ENCODE measurements around the gene CPXM2.

The CPXM2 gene

DNA sequence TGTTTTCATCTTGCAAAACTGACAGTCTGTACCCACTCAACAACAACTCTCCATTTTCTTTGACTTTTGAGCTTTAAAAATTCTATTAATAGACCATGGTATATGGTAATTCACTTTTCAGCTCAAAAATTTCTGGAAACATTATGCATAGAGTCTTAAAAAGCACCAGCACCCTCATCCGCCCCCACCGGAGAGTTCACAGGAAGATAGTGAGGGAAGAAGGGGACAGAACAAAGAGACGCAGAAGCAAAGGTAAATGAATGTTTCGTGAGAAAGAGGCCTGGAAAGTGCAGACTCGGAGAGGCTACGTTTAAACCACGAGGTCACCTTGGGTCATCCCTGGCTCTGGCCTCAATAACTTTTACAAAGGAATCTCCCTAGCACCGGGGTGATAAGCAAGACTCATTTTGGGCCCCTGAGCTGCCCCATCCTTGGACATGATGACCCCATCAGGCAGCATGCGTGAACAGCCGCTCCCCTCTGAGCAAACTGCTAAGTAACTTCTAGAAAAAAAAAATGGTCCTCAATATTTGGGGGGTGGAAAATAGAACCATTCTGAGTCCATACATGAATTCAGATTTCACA, 96.3 kb downstream of the CPXM2 start:
- no peak for DNase-seq

DNA sequence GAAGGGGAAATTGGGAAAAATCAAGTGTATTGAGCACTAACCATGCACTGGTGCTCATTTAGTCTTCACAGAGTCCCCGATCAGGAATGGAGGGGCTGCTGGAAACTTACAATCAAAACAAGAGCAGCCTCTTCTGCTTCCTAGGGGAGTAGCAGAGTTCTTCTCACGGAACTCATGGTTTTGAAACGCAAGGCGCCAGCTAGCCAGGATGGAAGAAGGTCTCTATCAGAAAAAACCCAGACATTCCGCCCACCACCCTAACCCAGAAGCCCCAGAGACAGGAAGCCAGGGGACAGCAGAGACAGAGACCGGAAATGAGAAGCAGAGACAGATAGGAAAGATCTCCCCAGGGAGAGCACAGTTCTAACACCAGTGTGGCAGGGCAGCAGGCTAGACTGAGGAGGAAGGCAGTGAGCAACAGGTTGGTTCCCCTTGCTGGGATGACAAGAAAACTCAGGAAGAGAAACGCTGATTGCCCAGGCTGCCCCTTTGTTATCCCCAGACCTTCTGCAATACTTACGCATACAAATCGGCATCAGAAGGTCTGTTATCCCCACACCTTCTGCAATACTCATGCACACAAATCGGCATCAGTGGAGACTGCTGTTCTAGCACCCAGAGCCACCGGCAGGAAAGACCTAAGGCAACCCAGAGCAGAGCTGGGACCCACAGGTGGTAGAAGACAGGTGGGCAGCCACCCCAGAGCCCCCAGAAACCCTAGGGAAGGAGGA, 99.2 kb downstream of the CPXM2 start:
- no peak for DNase-seq

DNA sequence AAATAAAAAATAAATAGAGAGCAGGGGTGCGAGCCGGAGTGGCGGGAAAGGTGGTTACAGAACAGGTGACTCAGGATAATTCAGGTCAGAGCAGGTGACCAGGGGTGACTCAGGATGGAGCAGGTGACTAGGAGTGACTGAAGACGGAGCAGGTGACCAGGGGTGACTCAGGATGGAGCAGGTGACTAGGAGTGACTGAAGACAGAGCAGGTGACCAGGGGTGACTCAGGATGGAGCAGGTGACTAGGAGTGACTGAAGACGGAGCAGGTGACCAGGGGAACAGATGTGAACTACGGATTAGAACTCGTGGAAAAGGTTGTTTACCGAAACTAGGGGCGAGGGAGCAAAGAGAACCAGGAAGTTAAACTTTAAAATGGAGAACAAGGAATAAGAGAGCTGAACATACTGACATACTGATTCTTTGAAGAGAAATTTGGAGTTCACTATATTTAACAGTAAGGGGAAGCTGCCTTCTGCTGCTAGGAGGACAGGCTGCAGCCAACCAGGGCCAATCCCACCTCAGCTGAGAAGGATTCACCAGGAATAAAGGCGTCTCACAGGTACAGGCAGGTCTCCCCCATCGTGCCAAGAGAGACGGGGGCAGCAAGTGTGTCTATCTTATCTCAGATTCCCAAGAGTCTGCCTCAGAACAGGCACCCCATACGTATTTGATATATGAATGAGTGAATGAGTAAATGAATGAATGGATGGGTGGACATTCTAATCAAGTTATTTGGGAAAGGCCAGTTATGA, 101.3 kb downstream of the CPXM2 start:
- DNase-seq: no peak

DNA sequence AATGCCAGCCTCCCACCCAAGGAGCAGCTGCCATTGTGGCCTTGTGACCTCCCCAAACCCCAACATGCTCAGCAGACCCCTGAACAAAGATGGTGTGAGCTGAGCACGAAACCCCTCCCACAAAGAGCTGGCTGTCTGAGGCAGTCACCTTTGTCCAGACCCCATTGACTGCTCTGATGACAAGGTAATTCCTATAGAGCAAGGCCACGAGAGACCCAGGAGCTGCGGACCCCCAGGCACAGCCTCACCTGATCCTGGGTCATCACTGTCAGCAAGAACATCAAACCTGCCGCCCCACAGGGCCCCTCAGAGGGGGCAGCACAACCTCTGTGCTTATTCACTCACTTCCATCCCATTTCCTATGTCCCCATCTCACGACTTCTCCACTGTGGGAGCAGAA, 102.6 kb downstream of the CPXM2 start:
- DNase-seq: no peak

DNA sequence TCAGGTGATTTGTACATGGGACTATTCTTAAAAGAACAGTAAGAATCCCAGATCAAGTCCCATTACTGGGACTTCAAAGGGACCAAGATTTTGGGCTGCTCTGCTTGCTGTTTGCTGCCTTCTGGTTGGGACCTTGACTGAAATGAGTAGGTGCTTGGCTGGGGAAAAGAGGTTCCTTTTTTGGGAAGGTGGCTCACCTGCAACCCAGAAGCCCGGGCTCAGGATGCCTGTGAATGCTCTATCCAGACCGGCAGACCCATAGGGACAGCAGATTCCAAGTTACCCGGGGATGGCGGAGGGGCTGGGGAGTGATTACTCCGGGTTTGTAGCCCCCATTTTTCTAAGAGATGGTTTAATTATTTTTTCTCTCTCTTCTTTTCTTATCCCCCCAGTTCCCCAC, 104.0 kb downstream of the CPXM2 start:
- DNase-seq: no peak

- DNase-seq: no peak
Measured at GRCh38 chr10:123786896-123787295, 104.7 kb downstream of the CPXM2 start.

DNA sequence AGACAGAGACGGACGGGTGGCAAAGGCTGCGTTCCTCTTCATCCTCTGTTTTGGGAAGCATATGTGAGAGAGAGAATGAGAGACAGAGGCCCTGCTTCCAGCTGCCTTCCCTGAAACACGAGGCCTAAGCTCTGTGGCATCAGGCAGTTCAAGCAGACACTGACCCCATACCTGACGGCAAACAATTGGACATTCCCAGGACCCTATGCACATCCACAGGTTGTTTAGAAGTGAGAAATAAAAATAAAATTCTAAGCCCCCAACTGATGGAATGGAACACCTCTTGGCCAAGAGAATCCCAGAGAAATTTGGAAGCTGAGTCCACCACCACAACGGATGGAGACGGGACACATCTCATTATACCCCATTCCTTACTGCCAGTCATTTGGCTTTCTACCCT, 105.3 kb downstream of the CPXM2 start:
- DNase-seq: no peak

GRCh38 chr10:123784646-123785045, 107.0 kb downstream of the CPXM2 start:
- no peak for DNase-seq

DNA sequence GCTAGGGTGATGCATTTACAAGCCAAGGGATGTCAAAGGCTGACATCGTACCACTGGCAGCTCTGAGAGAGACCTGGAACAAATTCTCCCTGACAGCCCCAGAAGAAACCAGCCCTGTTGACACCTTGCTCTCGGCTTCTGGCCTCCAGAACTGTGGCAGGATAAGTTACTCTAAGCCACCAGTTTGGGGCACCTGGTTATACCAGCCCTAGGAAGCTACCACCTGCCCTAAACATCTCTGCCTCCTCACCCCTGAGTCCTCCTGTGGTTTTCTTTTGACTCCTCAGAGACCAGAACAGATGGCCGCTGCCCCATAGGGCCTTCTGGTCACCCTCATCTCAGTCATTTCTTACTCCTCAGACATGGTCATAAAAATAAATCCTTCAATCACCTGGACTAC, 107.4 kb downstream of the CPXM2 start:
- DNase-seq: no peak

- no peak for DNase-seq
Measured at GRCh38 chr10:123783296-123783695, 108.3 kb downstream of the CPXM2 start.

DNA sequence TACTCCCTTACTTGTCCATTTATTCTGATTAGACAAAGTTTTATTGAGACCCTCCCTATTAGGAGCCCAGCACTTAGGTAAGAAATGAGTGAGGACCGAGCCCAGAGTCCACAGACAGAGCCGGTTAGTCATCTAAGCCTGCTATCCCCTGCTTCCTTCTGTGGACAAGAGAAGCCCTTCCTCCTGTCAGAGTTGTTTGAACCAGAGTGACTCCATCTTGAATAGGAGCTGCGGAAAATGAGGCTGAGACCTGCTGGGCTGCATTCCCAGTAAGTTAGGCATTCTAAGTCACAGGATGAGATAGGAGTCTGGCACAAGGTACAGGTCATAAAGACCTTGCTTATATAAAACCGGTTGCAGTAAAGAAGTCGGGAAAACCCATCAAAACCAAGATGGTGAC, 109.1 kb downstream of the CPXM2 start:
- DNase-seq: no peak

GRCh38 chr10:123781956-123782500, 109.6 kb downstream of the CPXM2 start:
- DNase-seq: no peak

GRCh38 chr10:123781324-123781900, 110.2 kb downstream of the CPXM2 start:
- DNase-seq: no peak

DNA sequence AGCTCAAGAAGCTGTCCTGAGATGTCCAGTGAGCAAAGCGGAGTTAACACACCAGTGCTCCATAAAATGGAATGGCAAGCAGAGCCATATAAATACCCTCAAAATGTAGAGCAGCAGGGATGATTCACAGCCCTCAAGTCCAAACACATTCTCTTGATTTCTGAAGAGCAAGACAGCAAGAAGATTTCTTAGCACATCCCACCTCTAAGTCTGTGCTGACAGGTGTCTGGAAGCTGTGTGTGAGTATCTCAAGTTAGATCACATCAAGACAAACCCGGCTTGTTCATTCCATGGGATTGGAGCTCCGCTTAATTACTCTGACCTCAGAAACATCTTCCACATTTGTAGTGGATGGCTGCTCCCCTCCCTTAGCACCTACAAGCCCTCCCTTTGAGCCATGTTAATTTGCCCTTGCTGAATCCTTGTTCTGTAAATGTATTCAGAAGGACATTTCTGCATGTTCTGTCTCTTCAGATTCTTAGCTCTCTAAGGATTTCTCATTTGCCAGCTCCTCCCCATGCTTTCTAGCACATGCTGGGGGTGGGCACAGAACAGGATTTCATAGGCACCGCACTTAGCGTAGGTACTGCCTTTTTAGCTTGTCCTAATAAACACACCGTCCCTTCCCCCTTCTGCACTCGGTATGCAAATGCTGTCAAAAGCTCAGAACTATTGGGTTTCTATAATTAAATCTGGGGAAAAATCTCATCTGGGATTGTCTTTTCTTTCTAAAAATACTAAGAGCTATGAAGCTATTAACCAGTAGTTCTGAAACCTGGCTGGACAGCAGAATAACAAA, 112.7 kb downstream of the CPXM2 start:
- DNase-seq: no peak

GRCh38 chr10:123777881-123778280, 113.7 kb downstream of the CPXM2 start:
- DNase-seq: no peak

GRCh38 chr10:123774132-123774742, 117.4 kb downstream of the CPXM2 start:
- DNase-seq: no peak

GRCh38 chr10:123772645-123773508, 118.7 kb downstream of the CPXM2 start:
- DNase-seq: no peak

DNA sequence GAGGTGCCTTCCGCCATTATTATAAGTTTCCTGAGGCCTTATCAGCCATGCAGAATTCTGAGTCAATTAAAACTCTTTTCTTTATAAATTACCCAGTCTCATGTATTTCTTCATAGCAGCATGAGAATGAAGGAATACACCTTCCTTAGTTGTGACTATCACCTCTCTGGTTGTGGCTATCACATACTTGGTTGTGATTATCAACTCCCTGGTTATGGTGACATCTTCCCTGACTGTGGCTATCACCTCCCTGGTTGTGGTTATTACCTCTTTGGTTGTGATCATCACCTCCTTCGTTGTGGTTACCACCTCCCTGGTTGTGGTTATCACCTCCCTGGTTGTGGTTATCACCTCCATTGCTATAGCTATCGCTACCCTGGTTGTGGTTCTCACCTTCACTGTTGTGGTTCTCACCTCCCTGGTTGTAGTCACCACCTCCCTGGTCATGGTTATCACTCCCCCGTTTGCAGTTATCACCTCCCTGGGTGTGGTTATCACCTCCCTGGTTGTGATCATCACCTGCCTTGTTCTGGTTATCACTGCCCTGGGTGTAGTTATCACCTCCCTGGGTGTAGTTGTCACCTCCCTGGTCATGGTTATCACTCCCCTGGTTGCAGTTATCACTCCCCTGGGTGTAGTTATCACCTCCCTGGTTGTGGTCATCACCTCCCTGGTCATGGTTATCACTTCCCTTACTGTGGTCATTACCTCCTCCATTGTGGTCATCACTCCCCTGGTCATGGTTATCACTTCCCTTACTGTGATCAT, 119.5 kb downstream of the CPXM2 start:
- no peak for DNase-seq

DNA sequence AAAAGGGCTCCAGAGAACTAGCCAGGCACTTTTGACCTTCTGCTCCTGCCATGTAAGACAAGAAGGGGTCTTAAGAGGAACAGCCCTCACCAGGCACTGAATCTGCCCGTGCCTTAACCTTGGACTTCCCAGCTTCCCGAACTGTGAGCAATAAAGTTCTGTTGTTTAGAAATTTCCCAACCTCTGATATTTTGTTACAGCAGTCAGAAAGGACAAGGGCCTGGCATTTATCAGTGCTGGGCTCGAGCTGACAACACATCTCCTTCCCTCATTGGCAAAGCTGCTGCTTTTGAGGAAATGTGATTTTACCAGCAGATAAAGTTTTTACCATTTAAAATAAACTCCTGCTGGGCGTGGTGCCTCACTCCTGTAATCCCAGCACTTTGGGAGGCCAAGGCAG, 122.0 kb downstream of the CPXM2 start:
- DNase-seq: no peak

DNA sequence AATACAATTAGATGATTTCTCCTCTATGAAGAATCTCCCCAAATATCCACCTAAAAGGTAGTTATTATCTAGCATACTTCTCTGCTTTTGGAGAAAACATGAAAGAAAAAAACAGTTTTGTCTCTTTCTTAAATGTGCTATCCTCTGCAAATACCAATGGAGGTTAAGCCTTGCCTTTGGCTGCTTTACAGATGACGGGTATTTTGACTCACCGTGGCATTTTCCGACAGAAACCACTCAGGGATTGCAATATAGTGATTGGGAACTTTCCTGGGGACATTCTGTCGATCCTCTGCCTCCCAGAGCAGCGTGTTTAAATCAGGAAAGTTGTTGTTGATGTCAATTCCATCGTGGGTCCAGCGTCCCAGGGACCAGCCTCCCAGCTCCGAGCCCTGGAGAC, 124.8 kb downstream of the CPXM2 start:
- DNase-seq: no peak
